ENCODE measurements around the gene TAS2R3. TPM values are rescaled to one million over a fixed set of nuclear protein-coding genes. Genes with fewer than 3 reads are reported as not detected.

The TAS2R3 gene
- total RNA-seq, 1 experiment from 2014 or later = 0.40 TPM

DNA sequence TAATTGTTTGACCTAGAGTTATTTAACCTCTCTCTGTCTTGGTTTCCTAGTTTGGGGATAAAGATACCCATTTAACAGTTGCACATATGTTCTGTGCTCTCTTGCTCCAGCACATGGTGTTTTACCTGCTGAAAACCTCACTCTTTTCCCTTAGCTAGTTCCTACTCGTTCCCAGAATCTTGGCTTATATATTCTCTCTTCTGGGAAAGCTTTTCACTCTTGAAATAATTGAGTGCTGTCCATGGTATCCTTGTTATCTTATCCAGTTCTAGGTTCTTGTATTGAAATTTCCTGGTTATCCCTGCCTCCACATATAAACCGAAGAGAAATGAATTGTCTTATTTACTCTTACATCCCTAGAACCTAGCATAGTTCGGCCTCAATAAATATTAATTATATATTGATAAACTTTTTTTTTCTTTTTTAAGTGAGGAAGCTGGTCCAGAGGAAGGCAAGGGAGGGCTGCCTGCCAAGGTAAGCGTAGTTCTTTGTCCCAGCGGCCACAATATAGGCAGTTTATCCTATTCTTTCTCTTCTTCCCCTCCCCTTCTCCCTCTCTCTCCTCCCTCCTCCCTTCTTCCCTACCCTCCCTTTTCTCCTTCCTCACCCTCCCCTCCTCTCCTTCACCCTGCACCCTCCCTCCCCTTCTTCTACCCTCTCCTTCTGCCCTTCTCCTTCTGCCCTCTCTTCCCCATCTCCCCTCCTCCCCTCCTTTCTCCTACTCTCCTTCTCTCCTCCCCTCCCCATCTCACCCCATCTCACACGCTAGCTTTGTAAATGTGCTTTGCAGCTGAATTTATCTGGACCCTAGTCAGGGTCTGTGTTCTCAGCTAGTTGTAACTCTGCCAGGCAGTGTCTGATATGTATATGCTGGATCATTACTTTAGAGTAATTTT is 47.9 kb upstream of the TAS2R3 start:
- BruUV-seq (replicated peaks) = no TSS peak
- no peaks in the 10 kb centered on the region for H3K36me3 ChIP-seq (ENCODE audit: low read depth, low read length)
- no peaks in the 10 kb centered on the region for H4K20me1 ChIP-seq (ENCODE audit: low read length)
- H3K9me3 ChIP-seq (ENCODE audit: low read length) = no peaks in the 10 kb centered on the region
- no peak overlapping the region for H2AFZ ChIP-seq (ENCODE audit: low read length)
- no peak overlapping the region for H3K4me3 ChIP-seq (ENCODE audit: low read length)
- H3K27me3 ChIP-seq (ENCODE audit: low read length) = 0 out of 2 replicates have a peak, but pooled peaks cover 10% of the 10 kb centered on the region
- H3K27ac ChIP-seq (ENCODE audit: low read length) = no peak overlapping the region
- ChIA-PET POLR2A (ENCODE audit: unreplicated experiment) (no interaction called here), CTCF (interaction anchor here (0.6 kb wide), 1 partner anchor 22 kb away, joined by 4 read pairs; no protein-coding TSS in a partner anchor)
- H3F3A ChIP-seq (ENCODE audit: low read length, unreplicated experiment) = no peaks in the 10 kb centered on the region
- intact Hi-C loops (cut with micrococcal nuclease) = no loop called here
- H3K79me2 ChIP-seq (ENCODE audit: low read length) = no peaks in the 10 kb centered on the region
- ATAC-seq (no peak), DNase-seq (no peak)
- no peak overlapping the region for H3K4me2 ChIP-seq (ENCODE audit: low read length)
- H3K9ac ChIP-seq (ENCODE audit: low read length) = no peak overlapping the region
- no peaks in the 10 kb centered on the region for H3K9me2 ChIP-seq (replicated peaks; ENCODE audit: low read length)
- TF ChIP-seq EZH2phosphoT487 (IDR thresholded peaks at IDR 0.05; ENCODE audit: borderline replicate concordance, low read length) (no peak), EZH2 (IDR thresholded peaks at IDR 0.05; ENCODE audit: low read length, unreplicated experiment) (no peak)
- TF ChIP-seq, protein P1, sequence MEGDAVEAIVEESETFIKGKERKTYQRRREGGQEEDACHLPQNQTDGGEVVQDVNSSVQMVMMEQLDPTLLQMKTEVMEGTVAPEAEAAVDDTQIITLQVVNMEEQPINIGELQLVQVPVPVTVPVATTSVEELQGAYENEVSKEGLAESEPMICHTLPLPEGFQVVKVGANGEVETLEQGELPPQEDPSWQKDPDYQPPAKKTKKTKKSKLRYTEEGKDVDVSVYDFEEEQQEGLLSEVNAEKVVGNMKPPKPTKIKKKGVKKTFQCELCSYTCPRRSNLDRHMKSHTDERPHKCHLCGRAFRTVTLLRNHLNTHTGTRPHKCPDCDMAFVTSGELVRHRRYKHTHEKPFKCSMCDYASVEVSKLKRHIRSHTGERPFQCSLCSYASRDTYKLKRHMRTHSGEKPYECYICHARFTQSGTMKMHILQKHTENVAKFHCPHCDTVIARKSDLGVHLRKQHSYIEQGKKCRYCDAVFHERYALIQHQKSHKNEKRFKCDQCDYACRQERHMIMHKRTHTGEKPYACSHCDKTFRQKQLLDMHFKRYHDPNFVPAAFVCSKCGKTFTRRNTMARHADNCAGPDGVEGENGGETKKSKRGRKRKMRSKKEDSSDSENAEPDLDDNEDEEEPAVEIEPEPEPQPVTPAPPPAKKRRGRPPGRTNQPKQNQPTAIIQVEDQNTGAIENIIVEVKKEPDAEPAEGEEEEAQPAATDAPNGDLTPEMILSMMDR (conservative IDR thresholded peaks at IDR 0.05; ENCODE audit: low read depth, low read length) = no peak
- no peaks in the 10 kb centered on the region for H3K4me1 ChIP-seq (ENCODE audit: insufficient read depth, low read length)

DNA sequence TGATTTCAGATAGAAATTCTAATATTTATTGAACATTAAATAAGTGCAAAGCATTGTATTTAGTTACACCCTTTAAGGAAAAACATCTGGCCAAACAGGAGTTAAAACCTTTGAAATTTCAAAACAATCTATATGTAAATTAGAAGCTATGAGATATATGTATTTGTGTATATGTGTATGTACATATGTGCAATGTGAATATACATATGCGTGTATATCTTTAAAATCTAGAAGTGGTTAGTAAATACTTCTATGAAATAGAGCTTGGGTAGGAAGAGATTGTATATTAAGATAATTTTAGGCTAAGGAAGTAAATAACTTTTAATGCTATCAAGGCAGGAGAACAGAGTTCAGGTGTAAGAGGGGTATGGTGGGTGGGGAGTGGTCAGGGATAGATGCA is 46.4 kb upstream of the TAS2R3 start:
- TF ChIP-seq EZH2 (IDR thresholded peaks at IDR 0.05; ENCODE audit: low read length, unreplicated experiment) = no peak
- TF ChIP-seq EZH2phosphoT487 (IDR thresholded peaks at IDR 0.05; ENCODE audit: borderline replicate concordance, low read length) = no peak
- TF ChIP-seq, protein P1 (conservative IDR thresholded peaks at IDR 0.05; ENCODE audit: low read depth, low read length) = no peak
- no peak overlapping the region for H3K4me3 ChIP-seq (ENCODE audit: low read length)
- no peaks in the 10 kb centered on the region for H3K36me3 ChIP-seq (ENCODE audit: low read depth, low read length)
- H3K27ac ChIP-seq (ENCODE audit: low read length) = no peak overlapping the region
- no peak overlapping the region for H3K4me2 ChIP-seq (ENCODE audit: low read length)
- BruUV-seq (replicated peaks) = no TSS peak
- CTCF ChIA-PET = interaction anchor here (0.6 kb wide), 1 partner anchor 17 kb away, joined by 3 read pairs; no protein-coding TSS in a partner anchor
- H3K4me1 ChIP-seq (ENCODE audit: insufficient read depth, low read length) = no peaks in the 10 kb centered on the region
- ATAC-seq (no peak), DNase-seq (no peak)
- H3K9me3 ChIP-seq (ENCODE audit: low read length) = no peaks in the 10 kb centered on the region
- H3K79me2 ChIP-seq (ENCODE audit: low read length) = no peaks in the 10 kb centered on the region
- no peak overlapping the region for H2AFZ ChIP-seq (ENCODE audit: low read length)
- 0 out of 2 replicates have a peak, but pooled peaks cover 10% of the 10 kb centered on the region for H3K27me3 ChIP-seq (ENCODE audit: low read length)
- H3K9ac ChIP-seq (ENCODE audit: low read length) = no peak overlapping the region
- H4K20me1 ChIP-seq (ENCODE audit: low read length) = no peaks in the 10 kb centered on the region
- intact Hi-C loops (cut with micrococcal nuclease) = no loop called here
- no peaks in the 10 kb centered on the region for H3K9me2 ChIP-seq (replicated peaks; ENCODE audit: low read length)
- H3F3A ChIP-seq (ENCODE audit: low read length, unreplicated experiment) = no peaks in the 10 kb centered on the region
- POLR2A ChIA-PET (ENCODE audit: unreplicated experiment) = no interaction called here

DNA sequence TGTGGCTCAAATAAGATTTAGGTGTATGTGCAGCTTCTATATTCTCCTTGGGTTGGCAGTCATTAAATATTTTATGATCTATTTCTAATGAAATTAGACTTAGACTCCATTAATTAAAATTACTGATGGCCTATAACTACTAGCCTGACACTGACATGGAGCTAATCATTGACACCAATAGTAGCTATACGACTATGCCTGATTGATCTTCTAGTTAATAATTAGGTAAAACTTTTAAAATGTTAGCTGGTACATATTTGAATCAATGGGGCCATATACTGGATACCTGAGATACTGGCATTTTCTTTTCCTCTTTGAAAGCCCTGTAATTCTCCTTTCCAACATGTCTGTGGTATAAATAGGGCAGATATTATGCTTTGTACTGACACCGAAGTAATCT is 41.4 kb upstream of the TAS2R3 start:
- POLR2A ChIA-PET (ENCODE audit: unreplicated experiment) = no interaction called here

More for the DNA sequence above, 41.4 kb upstream of the TAS2R3 start:
- Histone ChIP-seq H4K20me1 (ENCODE audit: low read length) (no peaks in the 10 kb centered on the region), H3K9me2 (replicated peaks; ENCODE audit: low read length) (no peaks in the 10 kb centered on the region), H2AFZ (ENCODE audit: low read length) (no peak overlapping the region), H3K4me3 (ENCODE audit: low read length) (no peak overlapping the region), H3K27ac (ENCODE audit: low read length) (no peak overlapping the region), H3K9me3 (ENCODE audit: low read length) (no peaks in the 10 kb centered on the region), H3K9ac (ENCODE audit: low read length) (no peak overlapping the region), H3F3A (ENCODE audit: low read length, unreplicated experiment) (no peaks in the 10 kb centered on the region), H3K4me1 (ENCODE audit: insufficient read depth, low read length) (no peaks in the 10 kb centered on the region), H3K4me2 (ENCODE audit: low read length) (no peak overlapping the region), H3K36me3 (ENCODE audit: low read depth, low read length) (no peaks in the 10 kb centered on the region), H3K79me2 (ENCODE audit: low read length) (no peaks in the 10 kb centered on the region), H3K27me3 (ENCODE audit: low read length) (peaks cover 15% of the 10 kb centered on the region; the same call in 1 of the 2 replicates)
- TF ChIP-seq, protein P1 (conservative IDR thresholded peaks at IDR 0.05; ENCODE audit: low read depth, low read length) = no peak
- TF ChIP-seq EZH2phosphoT487 (IDR thresholded peaks at IDR 0.05; ENCODE audit: borderline replicate concordance, low read length) (no peak), EZH2 (IDR thresholded peaks at IDR 0.05; ENCODE audit: low read length, unreplicated experiment) (no peak)
- no TSS peak for BruUV-seq (replicated peaks)
- ATAC-seq (no peak), DNase-seq (no peak)
- CTCF ChIA-PET = interaction anchor here (0.6 kb wide), 1 partner anchor 92 kb away, joined by 4 read pairs; no protein-coding TSS in a partner anchor
- intact Hi-C loops (cut with micrococcal nuclease) = no loop called here

Measured in PC-3 (cell line).